ENCODE data around the gene DCAF7. TPM values are rescaled to one million over a fixed set of nuclear protein-coding genes. Genes with fewer than 3 reads are reported as not detected.

DCAF7 gene
- total RNA-seq, 2 donors from 2014 or later, result 94.3 to 105 TPM

DNA sequence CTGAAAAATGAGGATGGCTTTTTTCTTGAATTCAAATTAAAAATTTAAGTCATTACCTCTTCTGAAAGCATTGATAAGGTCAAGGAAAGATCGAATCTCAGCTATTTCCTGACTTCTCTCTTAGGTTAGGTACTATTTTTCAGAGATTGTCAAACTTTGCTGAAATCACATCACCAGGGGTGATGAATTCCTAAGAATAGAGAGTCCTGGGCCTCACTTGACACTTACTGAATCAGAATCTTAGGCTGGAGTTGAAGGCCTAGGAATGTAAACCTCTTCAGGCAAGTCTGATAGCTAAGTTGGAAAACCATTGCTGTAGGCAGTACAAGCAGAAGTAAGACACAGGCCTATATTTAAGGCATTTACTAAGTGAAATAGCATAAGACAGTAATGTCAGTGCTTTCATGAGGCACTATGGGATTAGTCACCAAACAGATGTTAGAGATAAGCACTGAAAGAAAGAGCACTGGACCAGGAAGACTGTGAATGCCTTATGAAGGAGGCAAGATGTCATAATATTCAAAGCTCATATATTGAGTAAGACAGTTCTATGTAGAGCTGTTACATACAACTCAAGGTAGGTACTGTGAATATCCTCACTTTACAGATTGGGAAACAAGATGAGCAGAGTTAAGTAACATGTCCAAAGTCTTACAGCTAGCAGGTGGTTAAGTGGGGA, 21.5 kb downstream of the DCAF7 start:
- TF ChIP-seq, protein P1, sequence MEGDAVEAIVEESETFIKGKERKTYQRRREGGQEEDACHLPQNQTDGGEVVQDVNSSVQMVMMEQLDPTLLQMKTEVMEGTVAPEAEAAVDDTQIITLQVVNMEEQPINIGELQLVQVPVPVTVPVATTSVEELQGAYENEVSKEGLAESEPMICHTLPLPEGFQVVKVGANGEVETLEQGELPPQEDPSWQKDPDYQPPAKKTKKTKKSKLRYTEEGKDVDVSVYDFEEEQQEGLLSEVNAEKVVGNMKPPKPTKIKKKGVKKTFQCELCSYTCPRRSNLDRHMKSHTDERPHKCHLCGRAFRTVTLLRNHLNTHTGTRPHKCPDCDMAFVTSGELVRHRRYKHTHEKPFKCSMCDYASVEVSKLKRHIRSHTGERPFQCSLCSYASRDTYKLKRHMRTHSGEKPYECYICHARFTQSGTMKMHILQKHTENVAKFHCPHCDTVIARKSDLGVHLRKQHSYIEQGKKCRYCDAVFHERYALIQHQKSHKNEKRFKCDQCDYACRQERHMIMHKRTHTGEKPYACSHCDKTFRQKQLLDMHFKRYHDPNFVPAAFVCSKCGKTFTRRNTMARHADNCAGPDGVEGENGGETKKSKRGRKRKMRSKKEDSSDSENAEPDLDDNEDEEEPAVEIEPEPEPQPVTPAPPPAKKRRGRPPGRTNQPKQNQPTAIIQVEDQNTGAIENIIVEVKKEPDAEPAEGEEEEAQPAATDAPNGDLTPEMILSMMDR (IDR thresholded peaks at IDR 0.05), result no peak
- H3K4me1 ChIP-seq, result no peaks in the 10 kb centered on the region
- no peak for DNase-seq
- no peaks in the 10 kb centered on the region for H3K9me3 ChIP-seq
- no peaks in the 10 kb centered on the region for H3K27me3 ChIP-seq
- H3K27ac ChIP-seq, result no peak overlapping the region
- no peaks in the 10 kb centered on the region for H3K36me3 ChIP-seq
- no peak overlapping the region for H3K4me3 ChIP-seq
- H3K9ac ChIP-seq (ENCODE audit: low read depth in 2 of 2, low read length in 2 of 2), result no peak overlapping the region
- intact Hi-C loops (cut with DNase I), result no loop called here

DNA sequence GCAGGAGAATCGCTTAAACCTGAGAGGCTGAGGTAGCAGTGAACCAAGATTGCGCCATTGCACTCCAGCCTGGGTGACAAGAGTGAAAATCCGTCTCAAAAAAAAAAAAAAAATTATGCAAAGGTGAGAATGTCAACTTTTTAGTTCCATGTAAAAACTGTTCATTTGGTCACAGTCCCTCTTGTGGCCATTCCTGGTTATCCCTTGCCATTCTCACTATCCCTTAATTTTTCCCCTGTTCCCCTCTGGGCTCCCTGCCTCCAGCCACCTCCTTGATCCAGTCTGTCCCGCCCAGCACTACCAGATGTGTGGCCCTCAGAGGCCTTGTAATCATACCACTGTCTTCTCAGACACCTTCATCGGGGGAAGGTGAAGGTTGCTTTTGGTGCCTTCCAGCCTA, 23.4 kb downstream of the DCAF7 start:
- Histone ChIP-seq H3K36me3 (no peaks in the 10 kb centered on the region), H3K9me3 (no peaks in the 10 kb centered on the region), H3K27ac (no peak overlapping the region), H3K27me3 (no peaks in the 10 kb centered on the region), H3K9ac (ENCODE audit: low read depth in 2 of 2, low read length in 2 of 2) (no peak overlapping the region), H3K4me3 (no peak overlapping the region), H3K4me1 (no peaks in the 10 kb centered on the region)
- intact Hi-C loops (cut with DNase I), result no loop called here
- DNase-seq, result no peak
- TF ChIP-seq, protein P1 (IDR thresholded peaks at IDR 0.05), result no peak

DNA sequence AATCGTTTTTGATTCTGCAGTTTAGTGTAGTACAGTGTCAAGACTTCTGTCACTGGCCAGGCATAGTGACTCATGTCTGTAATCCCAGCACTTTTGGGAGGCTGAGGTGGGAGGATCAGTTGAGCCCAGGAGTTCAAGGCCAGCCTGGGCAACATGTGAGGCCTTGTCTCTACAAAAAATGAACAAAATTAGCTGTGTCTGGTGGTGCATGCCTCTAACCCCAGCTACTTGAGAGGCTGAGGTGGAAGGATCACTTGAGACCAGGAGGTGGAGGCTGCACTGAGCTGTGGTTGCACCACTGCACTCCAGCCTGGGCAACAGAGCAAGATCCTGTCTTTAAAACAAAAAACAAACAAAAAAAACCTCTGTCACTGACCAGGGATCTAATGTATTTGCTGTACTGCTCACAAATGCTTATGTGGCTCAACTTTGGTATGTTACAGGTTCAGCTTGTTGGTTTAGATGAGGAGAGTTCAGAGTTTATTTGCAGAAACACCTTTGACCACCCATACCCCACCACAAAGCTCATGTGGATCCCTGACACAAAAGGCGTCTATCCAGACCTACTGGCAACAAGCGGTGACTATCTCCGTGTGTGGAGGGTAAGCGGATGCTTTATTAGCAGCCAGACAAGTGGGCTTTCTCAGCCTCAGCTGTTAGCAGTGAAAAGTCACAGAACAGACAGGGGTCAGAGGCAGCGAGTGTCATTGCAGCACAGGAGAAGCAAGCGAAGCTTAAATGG, 27.9 kb downstream of the DCAF7 start:
- Histone ChIP-seq H3K4me1 (no peaks in the 10 kb centered on the region), H3K9me3 (no peaks in the 10 kb centered on the region), H3K9ac (ENCODE audit: low read depth in 2 of 2, low read length in 2 of 2) (no peak overlapping the region), H3K4me3 (no peak overlapping the region), H3K27me3 (no peaks in the 10 kb centered on the region), H3K36me3 (peaks cover 9% of the 10 kb centered on the region), H3K27ac (no peak overlapping the region)
- DNase-seq, result no peak
- intact Hi-C loops (cut with DNase I), result no loop called here
- TF ChIP-seq, protein P1 (IDR thresholded peaks at IDR 0.05), result no peak

DNA sequence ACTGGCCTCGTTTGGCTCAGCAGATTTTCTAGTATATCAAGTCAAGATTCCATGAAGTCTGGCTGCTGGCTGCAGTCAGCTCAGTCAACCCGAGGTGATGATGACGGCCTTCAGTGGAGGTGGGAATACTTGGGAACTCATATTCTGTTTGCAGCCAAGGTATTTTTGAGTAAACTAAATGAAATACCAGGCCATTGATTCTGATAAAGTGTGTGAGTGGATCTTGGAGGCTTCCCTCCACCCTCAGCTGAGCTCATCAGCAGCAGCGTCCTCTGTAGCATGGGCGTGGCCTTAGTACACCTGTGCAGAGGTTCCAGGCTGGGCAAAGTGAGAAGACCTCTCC, 28.5 kb downstream of the DCAF7 start:
- no peak for DNase-seq
- H3K36me3 ChIP-seq, result peaks cover 9% of the 10 kb centered on the region
- TF ChIP-seq, protein P1 (IDR thresholded peaks at IDR 0.05), result no peak
- no peak overlapping the region for H3K27ac ChIP-seq
- no peaks in the 10 kb centered on the region for H3K27me3 ChIP-seq
- no peaks in the 10 kb centered on the region for H3K4me1 ChIP-seq
- intact Hi-C loops (cut with DNase I), result no loop called here
- no peak overlapping the region for H3K4me3 ChIP-seq
- no peaks in the 10 kb centered on the region for H3K9me3 ChIP-seq
- no peak overlapping the region for H3K9ac ChIP-seq (ENCODE audit: low read depth in 2 of 2, low read length in 2 of 2)

DNA sequence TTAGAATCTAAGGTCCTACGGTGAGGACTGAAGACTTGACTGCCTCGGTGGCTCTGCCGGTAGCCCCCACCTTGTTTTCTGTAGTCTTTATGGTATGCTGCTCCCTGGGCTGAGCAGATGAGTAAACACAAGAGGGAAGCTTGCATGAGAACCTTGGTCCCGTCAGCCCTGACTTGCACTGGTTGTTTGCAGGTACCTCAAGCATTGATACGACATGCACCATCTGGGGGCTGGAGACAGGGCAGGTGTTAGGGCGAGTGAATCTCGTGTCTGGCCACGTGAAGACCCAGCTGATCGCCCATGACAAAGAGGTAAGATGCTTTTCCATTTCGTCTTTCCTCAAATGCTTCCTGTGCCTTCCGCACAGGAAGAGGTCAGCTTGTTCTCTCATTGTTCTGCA, 29.4 kb downstream of the DCAF7 start:
- Histone ChIP-seq H3K9ac (ENCODE audit: low read depth in 2 of 2, low read length in 2 of 2) (no peak overlapping the region), H3K27me3 (no peaks in the 10 kb centered on the region), H3K4me3 (no peak overlapping the region), H3K4me1 (no peaks in the 10 kb centered on the region), H3K27ac (no peak overlapping the region), H3K36me3 (peaks cover 9% of the 10 kb centered on the region), H3K9me3 (no peaks in the 10 kb centered on the region)
- DNase-seq, result no peak
- TF ChIP-seq, protein P1 (IDR thresholded peaks at IDR 0.05), result no peak
- intact Hi-C loops (cut with DNase I), result no loop called here

Measured in colonic mucosa (tissue), 4 donors.